ENCODE data around the gene ZNF76. TPM values are rescaled to one million over a fixed set of nuclear protein-coding genes. Genes with fewer than 3 reads are reported as not detected.

The ZNF76 gene
- total and polyA plus RNA-seq, 9 of the 15 experiments (the other 6 are each of a cell fraction or from before 2014, with no cell fraction given): 1.2 to 17.8 (median 10.7) TPM

- no peak for TF ChIP-seq ZBTB40 (IDR thresholded peaks at IDR 0.05)
- no peak for TF ChIP-seq ZBTB40 (CRISPR knock-in tag; IDR thresholded peaks at IDR 0.05)
- no peak for TF ChIP-seq HNRNPL (IDR thresholded peaks at IDR 0.05; ENCODE audit: low read depth, low read length)
- TF ChIP-seq MCM7 (IDR thresholded peaks at IDR 0.05): no peak
- no peak for TF ChIP-seq FOXK1 (CRISPR knock-in tag; IDR thresholded peaks at IDR 0.05; ENCODE audit: borderline replicate concordance)
These were observed 82.0 kb downstream of the ZNF76 start (continued) for GRCh38 chr6:35341557-35341956.

Data from K562 (cell line).